Gastrocnemius medialis (tissue), 4 donors: Measurements from ENCODE around the gene ZNF497. TPM values are rescaled to one million over a fixed set of nuclear protein-coding genes. Genes with fewer than 3 reads are reported as not detected.
"Not testable (repeated sequence)": the region's sequence is repeated elsewhere in the genome, so short reads cannot be mapped to it uniquely, and the experiment has no call there.

Experiments used
- ATAC-seq, 2 donors: fragments of 150-250 bp; one replicate each; pipeline ENCODE4 v1.9.1; 2016
- DNase-seq, 2 donors: peaks; one replicate each; pipeline ENCODE4 v3.0.0-alpha.2; 2019
- H3K27ac ChIP-seq, 4 donors: fragments of 200-600 bp; sonication (generic); 1 replicate in 1 of 4; 2 replicates in 3 of 4; pipeline ENCODE4 v1.5.1; 2016 to 2018; ENCODE audit warnings: mild to moderate bottlenecking in 2 of 4, moderate library complexity in 1 of 4
- H3K27me3 ChIP-seq, 3 donors: fragments of 200-600 bp; sonication (generic) in 2 of 3; 1 replicate in 1 of 3; 2 replicates in 2 of 3; pipeline versions ENCODE4 v1.5.1 to v1.6.0; 2016 to 2019; ENCODE audit warnings: mild to moderate bottlenecking in 1 of 3, moderate library complexity in 1 of 3
- H3K36me3 ChIP-seq, 2 donors: fragments of 200-600 bp; sonication (generic) in 1 of 2; one replicate each; pipeline ENCODE4 v1.5.1; 2017 to 2018
- H3K4me1 ChIP-seq, 2 donors: fragments of 200-600 bp; sonication (generic) in 1 of 2; one replicate each; pipeline ENCODE4 v1.5.1; 2016 to 2017; ENCODE audit warnings: mild to moderate bottlenecking in 2 of 2
- H3K4me3 ChIP-seq, 4 donors: fragments of 200-600 bp; sonication (generic) in 3 of 4; 1 replicate in 1 of 4; 2 replicates in 3 of 4; pipeline ENCODE4 v1.5.1; 2016 to 2019; ENCODE audit warnings: mild to moderate bottlenecking in 2 of 4
- H3K9me3 ChIP-seq, 3 donors: fragments of 200-600 bp; sonication (generic) in 2 of 3; 1 replicate in 1 of 3; 2 replicates in 2 of 3; pipeline ENCODE4 v1.5.1; 2016 to 2019
- POLR2A ChIP-seq, 2 donors: fragments of 450-650 bp; IDR thresholded peaks; one replicate each; pipeline ENCODE4 v1.6.1; 2017; ENCODE audit warnings: antibody characterized with exemption in 2 of 2, mild to moderate bottlenecking in 2 of 2, moderate library complexity in 2 of 2
- in situ Hi-C, 4 donors: fragments of 200-750 bp; cut with MboI; loops; one replicate each; pipeline versions ENCODE4 v1.15.0 to v1.8.0; 2017; ENCODE audit warnings: low sequenced_read_pairs in 4 of 4
- intact Hi-C: fragments of 100-400 bp; cut with DNase I; formaldehyde crosslinking; loops from one replicate; pipeline ENCODE4 v1.15.1; 2023; ENCODE audit warnings: low total_unique reads
- total RNA-seq, 4 donors: library from RNA; depleted of rRNA; stranded (reverse); fragments of >200 nt; gene quantifications; one replicate each; pipeline versions ENCODE4 v1.1.0 to v1.2.3, GENCODE V29; 2016
- TF ChIP-seq, protein P1 (sequence below), 5 experiments: fragments of 450-650 bp in 3 of 5; fragments of 200-600 bp in 2 of 5; sonication (generic) in 2 of 5; IDR thresholded peaks in 4 of 5; conservative IDR thresholded peaks in 1 of 5; 1 replicate in 4 of 5; 2 replicates in 1 of 5; pipeline ENCODE4 v1.5.1; 2016 to 2019; ENCODE audit warnings: antibody characterized with exemption in 5 of 5, mild to moderate bottlenecking in 3 of 5, moderate library complexity in 3 of 5

ZNF497 gene
- total RNA-seq, 4 donors from 2014 or later, result 0.07 to 0.87 (median 0.36) TPM; not detected in 1

DNA sequence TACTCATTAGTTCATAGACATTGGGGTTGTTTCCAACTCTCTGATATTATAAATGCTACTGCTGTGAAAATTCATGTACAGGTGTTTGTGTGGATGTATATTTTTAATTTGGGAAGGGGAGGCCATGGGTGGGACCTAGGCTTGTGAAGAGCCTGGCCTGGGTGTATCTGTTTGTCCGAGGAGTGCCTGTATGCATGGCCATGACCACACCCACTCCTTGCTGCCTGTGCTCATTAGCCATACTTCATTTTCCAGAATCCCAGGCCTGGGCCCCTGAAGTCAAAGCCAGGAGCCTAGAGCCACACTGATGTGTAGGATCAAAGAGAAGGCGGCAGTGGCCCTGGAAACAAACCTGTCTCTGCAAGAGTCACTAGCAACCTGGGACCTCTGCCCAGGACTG is 47.0 kb downstream of the ZNF497 start:
- no peaks in the 10 kb centered on the region for H3K27me3 ChIP-seq
- intact Hi-C loops, result no loop called here
- no peaks in the 10 kb centered on the region for H3K4me1 ChIP-seq
- no peaks in the 10 kb centered on the region for H3K9me3 ChIP-seq
- ATAC-seq (no peak), DNase-seq (no peak)
- peaks cover 5 to 52% of the 10 kb centered on the region in 2 donors for H3K36me3 ChIP-seq
- in situ Hi-C loops, result no loop called here
- no peak for TF ChIP-seq POLR2A (IDR thresholded peaks at IDR 0.05)
- TF ChIP-seq, protein P1, sequence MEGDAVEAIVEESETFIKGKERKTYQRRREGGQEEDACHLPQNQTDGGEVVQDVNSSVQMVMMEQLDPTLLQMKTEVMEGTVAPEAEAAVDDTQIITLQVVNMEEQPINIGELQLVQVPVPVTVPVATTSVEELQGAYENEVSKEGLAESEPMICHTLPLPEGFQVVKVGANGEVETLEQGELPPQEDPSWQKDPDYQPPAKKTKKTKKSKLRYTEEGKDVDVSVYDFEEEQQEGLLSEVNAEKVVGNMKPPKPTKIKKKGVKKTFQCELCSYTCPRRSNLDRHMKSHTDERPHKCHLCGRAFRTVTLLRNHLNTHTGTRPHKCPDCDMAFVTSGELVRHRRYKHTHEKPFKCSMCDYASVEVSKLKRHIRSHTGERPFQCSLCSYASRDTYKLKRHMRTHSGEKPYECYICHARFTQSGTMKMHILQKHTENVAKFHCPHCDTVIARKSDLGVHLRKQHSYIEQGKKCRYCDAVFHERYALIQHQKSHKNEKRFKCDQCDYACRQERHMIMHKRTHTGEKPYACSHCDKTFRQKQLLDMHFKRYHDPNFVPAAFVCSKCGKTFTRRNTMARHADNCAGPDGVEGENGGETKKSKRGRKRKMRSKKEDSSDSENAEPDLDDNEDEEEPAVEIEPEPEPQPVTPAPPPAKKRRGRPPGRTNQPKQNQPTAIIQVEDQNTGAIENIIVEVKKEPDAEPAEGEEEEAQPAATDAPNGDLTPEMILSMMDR (IDR thresholded peaks at IDR 0.05 in 4 of 5, conservative IDR thresholded peaks at IDR 0.05 in 1 of 5), result no peak
- no peak overlapping the region for H3K4me3 ChIP-seq
- no peak overlapping the region for H3K27ac ChIP-seq

DNA sequence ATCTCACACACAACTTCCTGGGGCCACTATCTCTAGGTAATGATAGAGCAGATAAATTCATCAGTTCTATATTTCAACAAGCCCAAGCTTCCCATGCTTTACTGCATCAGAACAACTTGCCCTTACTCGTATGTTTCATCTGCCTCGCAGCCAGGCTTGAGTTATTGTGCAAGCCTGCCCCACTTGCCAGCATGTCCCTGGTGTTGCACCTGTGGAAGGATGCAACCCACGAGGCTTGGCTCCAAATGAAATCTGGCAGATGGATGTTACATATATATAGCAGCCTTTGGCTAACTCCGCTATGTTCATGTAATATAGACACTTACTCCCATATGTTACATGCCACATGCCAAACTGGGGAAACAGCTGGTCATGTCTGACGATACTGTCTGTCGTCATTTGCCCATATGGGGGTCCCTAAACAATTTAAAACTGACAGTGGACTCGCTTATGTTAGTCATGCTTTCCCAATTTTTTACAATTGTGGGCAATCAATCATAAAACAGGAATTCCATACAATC is 51.1 kb downstream of the ZNF497 start:
- no peaks in the 10 kb centered on the region for H3K27me3 ChIP-seq
- H3K27ac ChIP-seq, result no peak overlapping the region
- H3K9me3 ChIP-seq, result no peaks in the 10 kb centered on the region
- in situ Hi-C loops (no loop called here), intact Hi-C loops (no loop called here)
- peaks cover 0 to 2% of the 10 kb centered on the region in 2 donors for H3K4me1 ChIP-seq
- peak in 1 of 2 donors; percentile 26 for DNase-seq
- no peak for TF ChIP-seq POLR2A (IDR thresholded peaks at IDR 0.05)
- TF ChIP-seq, protein P1 (IDR thresholded peaks at IDR 0.05 in 4 of 5, conservative IDR thresholded peaks at IDR 0.05 in 1 of 5), result no peak
- peaks cover 5 to 67% of the 10 kb centered on the region in 2 donors for H3K36me3 ChIP-seq
- no peak overlapping the region for H3K4me3 ChIP-seq
- no peak for ATAC-seq

DNA sequence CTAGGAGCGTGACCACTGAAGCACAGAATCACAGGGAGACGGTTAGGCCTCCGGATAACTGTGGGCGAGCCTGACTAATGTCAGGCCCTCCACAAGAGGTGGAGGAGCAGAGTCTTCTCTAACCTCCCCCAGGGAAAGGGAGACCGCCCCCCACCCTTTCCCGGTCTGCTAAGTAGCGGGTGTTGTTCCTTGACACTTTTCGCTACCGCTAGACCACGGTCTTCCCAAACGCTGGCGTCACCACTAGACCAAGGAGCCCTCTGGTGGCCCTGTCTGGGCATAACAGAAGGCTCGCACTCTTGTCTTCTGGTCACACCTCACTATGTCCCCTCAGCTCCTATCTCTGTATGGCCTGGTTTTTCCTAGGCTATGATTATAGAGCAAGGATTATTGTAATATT is 51.9 kb downstream of the ZNF497 start:
- ATAC-seq, H3K27ac ChIP-seq, in situ Hi-C loops, H3K27me3 ChIP-seq, H3K9me3 ChIP-seq, H3K4me1 ChIP-seq, intact Hi-C loops, DNase-seq, H3K4me3 ChIP-seq: not testable (repeated sequence)
- peaks cover 5 to 63% of the 10 kb centered on the region in 2 donors for H3K36me3 ChIP-seq
- TF ChIP-seq, protein P1 (IDR thresholded peaks at IDR 0.05 in 4 of 5, conservative IDR thresholded peaks at IDR 0.05 in 1 of 5), result peak in 2 of 5 experiments; percentile 30 to 37

DNA sequence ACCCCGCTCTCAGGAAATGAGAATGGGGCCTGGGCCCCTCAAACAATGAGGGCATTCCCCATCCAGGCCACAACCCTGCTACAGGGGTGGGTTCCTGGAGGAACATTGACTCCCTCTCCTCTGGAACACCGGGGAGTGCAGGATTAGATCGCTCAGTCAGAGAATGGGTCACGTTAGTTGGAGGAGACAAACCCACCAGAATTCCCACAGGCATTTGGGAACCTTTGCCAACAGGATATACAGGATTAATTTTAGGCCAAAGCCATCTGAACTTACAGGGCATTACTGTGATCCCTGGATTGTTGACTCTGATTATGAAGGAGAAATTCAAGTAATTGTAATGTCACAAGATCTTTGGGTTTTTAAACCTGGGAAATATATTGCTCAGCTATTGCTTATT is 54.8 kb downstream of the ZNF497 start:
- Histone ChIP-seq H3K9me3 (peaks cover 0 to 7% (median 0%) of the 10 kb centered on the region in 3 donors), H3K36me3 (peaks cover 0 to 37% of the 10 kb centered on the region in 2 donors), H3K4me1 (peaks cover 12 to 14% of the 10 kb centered on the region in 2 donors), H3K27me3 (no peaks in the 10 kb centered on the region), H3K4me3 (no peak overlapping the region), H3K27ac (no peak overlapping the region)
- TF ChIP-seq, protein P1 (IDR thresholded peaks at IDR 0.05 in 4 of 5, conservative IDR thresholded peaks at IDR 0.05 in 1 of 5), result no peak
- TF ChIP-seq POLR2A (IDR thresholded peaks at IDR 0.05), result no peak
- in situ Hi-C loops, result no loop called here
- intact Hi-C loops, result loop anchor here (10.0 kb wide), 1 partner anchor 1903 kb away; the partner anchor contains the start of gene ZNF583
- ATAC-seq (no peak), DNase-seq (no peak)
